WTC11 (cell line): ENCODE results near the gene P3H1. TPM values are rescaled to one million over a fixed set of nuclear protein-coding genes. Genes with fewer than 3 reads are reported as not detected.

Experiments used
- MYBL2 ChIP-seq: sonication (generic); formaldehyde crosslinking; IDR thresholded peaks from 2 replicates; pipeline ENCODE4 v1.8.1; 2023; ENCODE audit warnings: mild to moderate bottlenecking, moderate library complexity, missing genetic modification reagents
- ZNF317 ChIP-seq: sonication (generic); formaldehyde crosslinking; IDR thresholded peaks from 2 replicates; pipeline ENCODE4 v1.8.1; 2023; ENCODE audit warnings: low read depth, mild to moderate bottlenecking, moderate library complexity, missing genetic modification reagents, borderline replicate concordance
- total RNA-seq: library from RNA; stranded (reverse); gene quantifications from 3 replicates; pipeline ENCODE4 v1.2.3, GENCODE V29; 2021

Gene P3H1
- total RNA-seq, 1 experiment from 2014 or later: 95.1 TPM

GRCh38 chr1:42698081-42698813 is 68.6 kb downstream of the P3H1 start (continued):
- TF ChIP-seq ZNF317: no peak
- TF ChIP-seq MYBL2: no peak

Other genes with a start within 250 kb of the P3H1 start
- gene PPIH, start 108.6 kb downstream of the P3H1 start, total RNA-seq: 68.5 to 73.1 TPM (median 69.3 TPM) in 3 replicates
- 1,098 to 1,172 TPM (median 1,151 TPM) in 3 replicates for gene YBX1, start 84.6 kb downstream of the P3H1 start, total RNA-seq
- 8.1 to 15.9 TPM (median 14.7 TPM) in 3 replicates for gene CLDN19, start 26.8 kb downstream of the P3H1 start, total RNA-seq
- gene C1orf50, start 221 bp upstream of the P3H1 start, total RNA-seq: 5.1 to 6.3 TPM (median 5.3 TPM) in 3 replicates
- 0.57 to 0.85 TPM (median 0.73 TPM) in 3 replicates for gene TMEM269, start 18.0 kb upstream of the P3H1 start, total RNA-seq
- 2.6 to 4.2 TPM (median 3.1 TPM) in 3 replicates for gene ERMAP, start 50.1 kb upstream of the P3H1 start, total RNA-seq
- 28.7 to 31.3 TPM (median 30.7 TPM) in 3 replicates for gene SVBP, start 50.4 kb upstream of the P3H1 start, total RNA-seq
- gene ZNF691, start 79.6 kb upstream of the P3H1 start, total RNA-seq: 16.6 to 18.5 TPM (median 18.0 TPM) in 3 replicates
- 215 to 415 TPM (median 396 TPM) in 3 replicates for gene SLC2A1, start 191.8 kb upstream of the P3H1 start, total RNA-seq